ENCODE measurements around the gene PCSK7. TPM values are rescaled to one million over a fixed set of nuclear protein-coding genes. Genes with fewer than 3 reads are reported as not detected.

The PCSK7 gene
- total and polyA plus RNA-seq, 9 donors, result 14.5 to 67.7 (median 31.1) TPM

- peak in 1 of 5 donors; percentile 9 for DNase-seq
- Histone ChIP-seq H3K27me3 (no peaks in the 10 kb centered on the region), H3K4me3 (no peak overlapping the region), H3K36me3 (no peaks in the 10 kb centered on the region), H3K27ac (no peak overlapping the region), H3K9me3 (no peaks in the 10 kb centered on the region), H3K4me1 (ENCODE audit: insufficient read depth) (peaks cover 14% of the 10 kb centered on the region)
- TF ChIP-seq CTCF (IDR thresholded peaks at IDR 0.05), result no peak
- intact Hi-C loops (cut with DNase I), result no loop called here
- WGBS, 3 donors, result 80 to 89% (median 87%) methylated on average over 5 of the region's 5 CpGs
Measured at GRCh38 chr11:117194267-117194666, 37.6 kb downstream of the PCSK7 start.

- peak in 3 of 5 donors; percentile 14 to 33 (median 23) for DNase-seq
- TF ChIP-seq CTCF (IDR thresholded peaks at IDR 0.05) (no peak), EP300 (IDR thresholded peaks at IDR 0.05) (no peak)
- Histone ChIP-seq H3K4me3 (no peak overlapping the region), H3K27me3 (no peaks in the 10 kb centered on the region), H3K9me3 (no peaks in the 10 kb centered on the region), H3K36me3 (no peaks in the 10 kb centered on the region), H3K4me1 (ENCODE audit: insufficient read depth) (peaks cover 10% of the 10 kb centered on the region), H3K27ac (no peak overlapping the region)
- WGBS, 3 donors, result 89 to 93% (median 93%) methylated on average over 15 of the region's 15 CpGs
- intact Hi-C loops (cut with DNase I), result no loop called here
Measured at GRCh38 chr11:117193130-117194020, 38.5 kb downstream of the PCSK7 start.

GRCh38 chr11:117192401-117192875 lies 39.4 kb downstream of the PCSK7 start:
- Histone ChIP-seq H3K27ac (no peak overlapping the region), H3K4me1 (ENCODE audit: insufficient read depth) (peaks cover 4% of the 10 kb centered on the region), H3K9me3 (no peaks in the 10 kb centered on the region), H3K27me3 (no peaks in the 10 kb centered on the region), H3K4me3 (no peak overlapping the region), H3K36me3 (no peaks in the 10 kb centered on the region)
- TF ChIP-seq POLR2A (IDR thresholded peaks at IDR 0.05) (no peak), CTCF (IDR thresholded peaks at IDR 0.05) (no peak), EP300 (IDR thresholded peaks at IDR 0.05) (no peak)
- WGBS, 3 donors, result 89 to 94% (median 92%) methylated on average over 17 of the region's 17 CpGs
- intact Hi-C loops (cut with DNase I), result no loop called here
- peak in 2 of 5 donors; percentile 17 to 38 for DNase-seq

GRCh38 chr11:117191680-117192400 lies 40.0 kb downstream of the PCSK7 start:
- Histone ChIP-seq H3K36me3 (no peaks in the 10 kb centered on the region), H3K9me3 (no peaks in the 10 kb centered on the region), H3K4me1 (ENCODE audit: insufficient read depth) (peaks cover 10% of the 10 kb centered on the region), H3K27me3 (no peaks in the 10 kb centered on the region), H3K27ac (no peak overlapping the region), H3K4me3 (no peak overlapping the region)
- intact Hi-C loops (cut with DNase I), result no loop called here
- 89 to 94% (median 91%) methylated on average over 26 of the region's 26 CpGs for WGBS, 3 donors
- no peak for DNase-seq
- TF ChIP-seq EP300 (IDR thresholded peaks at IDR 0.05) (no peak), CTCF (IDR thresholded peaks at IDR 0.05) (no peak), POLR2A (IDR thresholded peaks at IDR 0.05) (no peak)
